Gastrocnemius medialis (tissue), 4 donors: ENCODE measurements around the gene NAP1L4.

Experiments
- CTCF ChIP-seq, 5 experiments: fragments of 450-650 bp in 3 of 5; fragments of 200-600 bp in 2 of 5; sonication (generic) in 2 of 5; IDR thresholded peaks in 4 of 5; conservative IDR thresholded peaks in 1 of 5; 1 replicate in 4 of 5; 2 replicates in 1 of 5; pipeline ENCODE4 v1.5.1; 2016 to 2019; ENCODE audit warnings: antibody characterized with exemption in 5 of 5, mild to moderate bottlenecking in 3 of 5, moderate library complexity in 3 of 5
- POLR2A ChIP-seq, 2 donors: fragments of 450-650 bp; IDR thresholded peaks; one replicate each; pipeline ENCODE4 v1.6.1; 2017; ENCODE audit warnings: antibody characterized with exemption in 2 of 2, mild to moderate bottlenecking in 2 of 2, moderate library complexity in 2 of 2

- TF ChIP-seq POLR2A (IDR thresholded peaks at IDR 0.05), result no peak
- no peak for TF ChIP-seq CTCF (IDR thresholded peaks at IDR 0.05 in 4 of 5, conservative IDR thresholded peaks at IDR 0.05 in 1 of 5)
Observed at GRCh38 chr11:2944530-2944929, 47.6 kb downstream of the NAP1L4 start.
